ENCODE measurements around the gene CNOT4. TPM values are rescaled to one million over a fixed set of nuclear protein-coding genes. Genes with fewer than 3 reads are reported as not detected.

CNOT4 gene
- total and polyA plus RNA-seq, 2 donors (not counting 1 experiment from before 2014, with no cell fraction given): 14.9 to 15.9 TPM

GRCh38 chr7:135519871-135520270 is 10.0 kb upstream of the CNOT4 start:
- H4K20me1 ChIP-seq (ENCODE audit: control insufficient read depth, extremely low read depth, insufficient read depth, low read length): no peaks in the 10 kb centered on the region
- H3K4me1 ChIP-seq (ENCODE audit: control insufficient read depth, extremely low read depth, insufficient read depth, low read length): no peaks in the 10 kb centered on the region
- no peaks in the 10 kb centered on the region for H3K27me3 ChIP-seq (ENCODE audit: control insufficient read depth, insufficient read depth, low read length)
- H3K4me2 ChIP-seq (ENCODE audit: extremely low read depth, insufficient read depth, low read length): no peak overlapping the region
- no peak overlapping the region for H3K9ac ChIP-seq (ENCODE audit: insufficient read depth, low read length)
- H3K4me3 ChIP-seq (replicated peaks in 1 of 4; ENCODE audit: control extremely low read depth in 1 of 4, insufficient read depth in 1 of 4, low read depth in 3 of 4, low read length in 4 of 4): no peak overlapping the region
- H3K9me3 ChIP-seq (ENCODE audit: control insufficient read depth, insufficient read depth, low read depth, low read length): no peaks in the 10 kb centered on the region
- H2AFZ ChIP-seq (ENCODE audit: low read length): no peak overlapping the region
- DNase-seq (ENCODE audit: low read depth in 2 of 2): no peak
- TF ChIP-seq CTCF (conservative IDR thresholded peaks at IDR 0.05 in 1 of 2, IDR thresholded peaks at IDR 0.05 in 1 of 2; ENCODE audit: low read depth in 1 of 2, low read length in 2 of 2) (no peak), EZH2 (IDR thresholded peaks at IDR 0.05; ENCODE audit: low read length, missing control alignments) (no peak)
- no peaks in the 10 kb centered on the region for H3K79me2 ChIP-seq (ENCODE audit: control insufficient read depth, insufficient read depth, low read length)
- no peaks in the 10 kb centered on the region for H3K36me3 ChIP-seq (ENCODE audit: control insufficient read depth, insufficient read depth, low read length)
- H3K27ac ChIP-seq (ENCODE audit: insufficient read depth, low read length): no peak overlapping the region

GRCh38 chr7:135519233-135519688 is 9.4 kb upstream of the CNOT4 start:
- H3K79me2 ChIP-seq (ENCODE audit: control insufficient read depth, insufficient read depth, low read length): no peaks in the 10 kb centered on the region
- no peak overlapping the region for H2AFZ ChIP-seq (ENCODE audit: low read length)
- no peak overlapping the region for H3K9ac ChIP-seq (ENCODE audit: insufficient read depth, low read length)
- no peak overlapping the region for H3K4me3 ChIP-seq (replicated peaks in 1 of 4; ENCODE audit: control extremely low read depth in 1 of 4, insufficient read depth in 1 of 4, low read depth in 3 of 4, low read length in 4 of 4)
- no peak for TF ChIP-seq CTCF (conservative IDR thresholded peaks at IDR 0.05 in 1 of 2, IDR thresholded peaks at IDR 0.05 in 1 of 2; ENCODE audit: low read depth in 1 of 2, low read length in 2 of 2)
- no peak for TF ChIP-seq EZH2 (IDR thresholded peaks at IDR 0.05; ENCODE audit: low read length, missing control alignments)
- no peak overlapping the region for H3K4me2 ChIP-seq (ENCODE audit: extremely low read depth, insufficient read depth, low read length)
- no peak for DNase-seq (ENCODE audit: low read depth in 2 of 2)
- no peaks in the 10 kb centered on the region for H4K20me1 ChIP-seq (ENCODE audit: control insufficient read depth, extremely low read depth, insufficient read depth, low read length)
- H3K4me1 ChIP-seq (ENCODE audit: control insufficient read depth, extremely low read depth, insufficient read depth, low read length): no peaks in the 10 kb centered on the region
- no peaks in the 10 kb centered on the region for H3K27me3 ChIP-seq (ENCODE audit: control insufficient read depth, insufficient read depth, low read length)
- no peaks in the 10 kb centered on the region for H3K36me3 ChIP-seq (ENCODE audit: control insufficient read depth, insufficient read depth, low read length)
- no peak overlapping the region for H3K27ac ChIP-seq (ENCODE audit: insufficient read depth, low read length)
- no peaks in the 10 kb centered on the region for H3K9me3 ChIP-seq (ENCODE audit: control insufficient read depth, insufficient read depth, low read depth, low read length)

- no peaks in the 10 kb centered on the region for H4K20me1 ChIP-seq (ENCODE audit: control insufficient read depth, extremely low read depth, insufficient read depth, low read length)
- no peak overlapping the region for H3K4me2 ChIP-seq (ENCODE audit: extremely low read depth, insufficient read depth, low read length)
- H3K4me3 ChIP-seq (replicated peaks in 1 of 4; ENCODE audit: control extremely low read depth in 1 of 4, insufficient read depth in 1 of 4, low read depth in 3 of 4, low read length in 4 of 4): no peak overlapping the region
- no peaks in the 10 kb centered on the region for H3K4me1 ChIP-seq (ENCODE audit: control insufficient read depth, extremely low read depth, insufficient read depth, low read length)
- no peak overlapping the region for H3K27ac ChIP-seq (ENCODE audit: insufficient read depth, low read length)
- H3K36me3 ChIP-seq (ENCODE audit: control insufficient read depth, insufficient read depth, low read length): no peaks in the 10 kb centered on the region
- no peak overlapping the region for H3K9ac ChIP-seq (ENCODE audit: insufficient read depth, low read length)
- H3K9me3 ChIP-seq (ENCODE audit: control insufficient read depth, insufficient read depth, low read depth, low read length): no peaks in the 10 kb centered on the region
- no peak for DNase-seq (ENCODE audit: low read depth in 2 of 2)
- TF ChIP-seq CTCF (conservative IDR thresholded peaks at IDR 0.05 in 1 of 2, IDR thresholded peaks at IDR 0.05 in 1 of 2; ENCODE audit: low read depth in 1 of 2, low read length in 2 of 2) (no peak), EZH2 (IDR thresholded peaks at IDR 0.05; ENCODE audit: low read length, missing control alignments) (no peak)
- H3K79me2 ChIP-seq (ENCODE audit: control insufficient read depth, insufficient read depth, low read length): no peaks in the 10 kb centered on the region
- no peaks in the 10 kb centered on the region for H3K27me3 ChIP-seq (ENCODE audit: control insufficient read depth, insufficient read depth, low read length)
- H2AFZ ChIP-seq (ENCODE audit: low read length): no peak overlapping the region
Observed at GRCh38 chr7:135518748-135519147, 8.8 kb upstream of the CNOT4 start.

All from fibroblast of lung (primary cell).